NCI-H2196 treated with DMSO at 0.1 percent for 48 hours (cell line): ENCODE data around the gene SERTAD2.

ENCODE experiments used
- DNase-seq: peaks from one replicate; lab custom pipeline; 2025; ENCODE audit not compliant: unreplicated experiment; lab: John Stamatoyannopoulos, UW

The SERTAD2 gene

GRCh38 chr2:64629875-64630274 is 23.8 kb downstream of the SERTAD2 start:
- DNase-seq: no peak

- DNase-seq: no peak
These were observed 24.4 kb downstream of the SERTAD2 start for GRCh38 chr2:64629329-64629781.

DNA sequence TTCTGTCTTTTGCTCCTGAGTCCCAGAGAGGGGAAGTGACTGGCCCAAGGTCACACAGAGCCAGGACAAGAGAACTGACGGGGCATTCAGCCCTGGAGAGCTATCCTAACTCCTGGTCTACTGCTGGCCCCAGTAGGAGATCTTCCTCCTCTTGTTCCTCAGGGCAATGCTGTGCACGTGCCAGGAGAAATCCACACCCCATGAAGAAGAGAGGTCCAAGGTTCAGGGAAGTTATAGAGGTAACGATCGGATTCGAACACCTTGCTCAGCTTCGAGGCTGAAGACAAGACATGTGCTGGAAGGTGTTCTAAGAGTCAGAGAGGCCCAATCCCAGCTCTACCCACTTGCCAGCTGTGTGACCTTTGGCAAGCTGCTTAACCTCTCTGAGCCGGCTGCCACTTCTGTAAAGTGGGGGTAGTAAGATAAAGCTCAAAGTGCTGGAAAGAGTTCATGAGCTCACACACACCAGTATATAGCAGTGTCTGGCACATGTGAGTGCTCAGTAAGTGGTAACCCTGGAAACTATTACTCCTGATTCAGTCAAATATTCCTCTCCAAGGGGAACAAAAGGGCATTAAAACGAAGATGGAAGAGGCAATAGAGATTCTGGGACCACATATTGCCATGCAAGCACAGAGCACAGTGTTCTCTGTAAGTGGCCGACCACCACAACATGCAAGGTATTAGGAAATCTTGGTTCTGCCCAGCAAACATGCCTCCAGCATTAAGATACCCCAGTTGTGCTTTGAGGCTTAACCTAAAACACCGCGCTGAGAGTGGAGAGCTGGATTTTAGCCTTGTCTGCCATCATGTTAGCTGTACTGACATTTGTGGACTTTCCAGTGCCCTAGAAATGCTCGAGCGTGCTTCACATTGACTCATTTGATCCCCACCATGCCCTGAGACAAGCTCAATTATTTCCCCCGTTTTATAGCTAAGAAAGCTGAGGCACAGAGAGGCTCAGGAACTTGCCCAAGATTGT is 25.6 kb downstream of the SERTAD2 start:
- DNase-seq: no peak

DNA sequence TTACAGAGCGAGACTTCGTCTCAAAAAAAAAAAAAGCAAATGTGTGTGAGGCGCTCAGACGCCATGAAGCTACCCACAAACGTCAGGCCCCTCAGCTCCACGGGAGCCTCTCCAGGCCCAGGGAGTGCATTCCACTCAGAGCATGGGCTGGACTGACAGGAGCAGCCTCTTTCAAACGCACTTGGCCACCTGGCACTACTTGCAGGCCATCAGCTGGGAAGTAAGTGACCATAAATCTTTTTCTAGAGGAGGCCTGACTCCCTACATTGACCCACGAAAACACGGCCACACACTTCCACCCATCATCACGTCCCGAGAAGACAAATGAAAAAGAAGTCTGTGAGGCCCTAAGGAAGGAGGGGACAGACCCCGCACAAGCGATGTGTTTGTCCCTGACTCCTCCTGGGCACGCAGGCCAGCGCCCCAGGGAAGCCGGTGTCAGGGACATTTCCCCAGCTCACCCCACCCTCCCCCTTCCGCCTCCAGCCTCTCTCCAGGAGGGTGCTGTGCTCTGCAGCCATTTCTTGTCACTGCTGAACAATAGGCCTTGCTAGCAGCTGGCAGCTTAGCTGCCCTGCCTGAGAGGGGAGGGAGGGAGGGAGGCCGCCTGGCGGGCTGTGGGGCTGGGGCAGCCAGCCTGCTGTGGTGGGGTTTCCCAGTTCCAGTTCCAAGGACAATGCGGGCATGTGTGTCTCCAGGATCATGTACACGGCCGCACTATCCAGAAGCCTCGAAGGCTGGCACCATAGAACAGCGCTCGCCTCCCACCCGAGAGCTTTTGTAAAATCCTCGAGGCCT is 26.6 kb downstream of the SERTAD2 start:
- DNase-seq: no peak

DNA sequence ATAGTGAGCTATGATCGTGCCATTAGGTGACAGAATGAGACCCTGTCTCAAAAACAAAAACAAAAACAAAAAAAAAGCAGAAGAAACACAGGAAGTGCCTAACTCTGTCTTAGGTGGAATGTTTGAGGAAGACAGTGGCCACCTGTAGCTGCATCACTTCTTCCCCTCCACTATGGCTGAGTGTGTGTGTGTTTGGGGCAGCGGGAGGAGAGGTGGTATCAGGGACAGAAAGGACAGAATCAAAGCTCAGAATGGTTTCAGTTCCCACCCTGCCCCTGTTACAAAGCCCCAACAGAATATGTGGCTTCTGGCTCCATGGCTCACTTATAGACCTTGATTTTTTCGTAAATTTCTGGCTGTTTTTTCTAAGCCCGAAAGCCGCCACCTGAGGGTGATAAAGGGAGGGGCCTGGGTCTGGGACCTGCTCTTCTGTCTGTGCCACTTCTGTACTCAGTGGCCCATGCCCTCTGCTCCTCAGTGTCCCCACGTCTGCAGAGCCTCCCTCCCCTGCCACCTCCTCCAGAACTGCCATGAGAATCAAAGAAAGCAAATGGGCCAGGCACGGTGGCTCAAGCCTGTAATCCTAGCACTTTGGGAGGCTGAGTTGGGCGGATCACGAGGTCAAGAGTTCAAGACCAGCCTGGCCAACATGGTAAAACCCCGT is 27.4 kb downstream of the SERTAD2 start:
- DNase-seq: no peak

DNA sequence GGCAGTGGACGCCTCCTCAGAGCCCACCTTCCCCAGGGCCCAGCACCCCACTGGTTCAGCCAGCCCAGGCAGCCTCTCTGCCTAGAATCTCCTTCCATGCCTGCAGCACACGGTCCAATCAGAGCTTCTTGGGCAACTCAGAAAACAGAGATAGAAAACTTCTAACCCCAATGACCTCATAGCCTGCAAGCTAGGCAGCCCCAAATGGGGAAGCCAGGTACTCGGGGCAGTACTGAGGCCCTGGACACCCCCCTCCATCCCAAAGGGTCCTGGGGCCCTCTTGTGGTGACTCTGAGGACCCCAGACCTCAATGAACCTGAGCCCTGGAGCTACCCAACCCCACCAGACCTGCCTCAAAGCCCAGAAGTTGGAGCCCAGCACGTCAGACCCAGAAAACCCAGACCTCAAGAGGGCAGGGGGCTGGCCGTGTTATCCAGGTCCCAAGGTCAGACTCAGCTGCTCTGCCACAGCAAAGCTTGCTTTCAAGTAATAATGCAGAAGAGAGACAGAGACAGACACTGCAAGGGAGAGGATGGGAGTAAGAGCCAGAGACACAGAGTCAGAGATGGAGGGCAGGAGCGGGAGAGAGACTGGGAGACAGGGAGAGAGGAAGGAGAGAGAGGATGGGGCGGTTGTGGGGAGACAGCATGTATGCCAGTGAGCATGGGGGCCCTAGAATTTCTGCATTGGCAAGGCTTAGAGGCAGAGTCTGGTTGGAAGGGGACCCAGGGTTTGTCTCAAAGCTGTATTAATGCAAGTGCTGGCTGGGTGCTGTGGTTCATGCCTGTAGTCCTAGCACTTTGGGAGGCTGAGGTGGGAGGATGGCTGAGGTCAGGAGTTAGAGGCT is 28.2 kb downstream of the SERTAD2 start:
- no peak for DNase-seq

DNA sequence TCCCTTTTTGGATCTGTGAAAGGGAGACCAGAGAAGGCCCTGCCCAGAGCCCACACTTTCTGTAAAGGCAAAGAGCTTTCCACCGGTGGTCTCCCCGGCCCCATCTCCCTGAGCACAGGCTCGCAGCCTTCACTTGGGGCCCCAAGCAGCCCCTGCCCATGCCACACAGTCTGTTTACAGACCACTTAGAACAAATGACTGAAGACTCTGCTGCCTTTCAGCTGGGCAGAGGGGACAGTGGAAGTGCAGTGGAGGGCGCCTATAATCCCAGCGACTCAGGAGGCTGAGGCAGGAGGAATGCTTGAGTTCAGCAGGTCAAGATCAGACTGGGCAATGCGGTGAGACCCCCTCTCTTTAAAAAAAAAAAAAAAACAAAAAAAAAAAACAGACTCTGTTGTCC is 28.9 kb downstream of the SERTAD2 start:
- DNase-seq: no peak

DNA sequence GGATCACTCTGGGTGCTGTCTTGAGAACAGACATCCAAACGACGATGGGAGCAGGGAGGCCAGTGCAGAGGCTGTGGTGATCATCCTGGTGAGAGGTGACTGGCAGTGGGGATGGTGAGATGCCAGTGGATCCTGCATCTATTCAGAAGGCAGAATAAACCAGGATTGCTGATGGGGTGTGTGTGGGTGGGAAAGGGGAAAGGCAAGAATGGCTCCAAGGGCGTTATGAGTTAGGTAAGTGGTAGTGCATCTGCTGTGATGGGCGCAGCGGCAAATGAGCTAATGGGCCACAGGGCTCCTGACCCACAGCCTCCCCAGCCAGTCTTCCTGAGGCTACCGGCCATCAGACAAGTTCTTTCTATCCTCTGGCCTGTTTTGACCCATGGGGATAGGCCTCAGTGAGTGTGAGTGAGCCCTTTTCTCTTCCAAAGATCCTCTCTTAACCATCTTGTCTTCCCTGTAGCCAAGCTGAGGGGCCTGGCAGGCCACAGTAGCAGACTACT is 29.6 kb downstream of the SERTAD2 start:
- DNase-seq: no peak

DNA sequence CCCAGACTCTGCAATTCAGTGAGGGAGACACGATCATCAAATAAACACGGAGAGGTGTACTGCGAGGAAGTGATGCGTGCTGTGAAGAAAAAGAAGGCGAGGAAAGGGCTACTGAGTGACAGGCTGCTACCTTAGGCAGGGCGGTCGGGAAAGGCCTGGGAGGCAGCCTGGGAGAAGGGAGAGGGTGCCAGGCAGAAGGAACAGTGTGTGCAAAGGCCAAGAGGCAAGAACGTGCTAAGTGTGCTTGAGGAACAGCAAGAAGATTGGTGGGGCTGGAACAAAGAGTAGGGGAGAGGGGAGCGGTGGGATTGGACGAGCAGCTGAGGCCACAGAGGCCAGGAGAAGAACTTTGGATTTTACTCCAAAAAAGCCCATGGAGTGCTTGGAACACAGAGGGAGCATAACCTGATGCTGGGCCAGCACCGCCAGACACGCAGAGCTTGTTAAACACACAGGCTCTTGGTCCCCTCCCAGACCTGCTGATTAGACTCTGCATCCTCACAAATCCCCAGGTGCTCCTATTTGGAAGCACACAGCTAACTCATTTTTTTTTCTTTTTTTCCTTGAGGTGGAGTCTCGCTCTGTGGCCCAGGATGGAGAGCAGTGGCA is 30.4 kb downstream of the SERTAD2 start:
- DNase-seq: no peak

DNA sequence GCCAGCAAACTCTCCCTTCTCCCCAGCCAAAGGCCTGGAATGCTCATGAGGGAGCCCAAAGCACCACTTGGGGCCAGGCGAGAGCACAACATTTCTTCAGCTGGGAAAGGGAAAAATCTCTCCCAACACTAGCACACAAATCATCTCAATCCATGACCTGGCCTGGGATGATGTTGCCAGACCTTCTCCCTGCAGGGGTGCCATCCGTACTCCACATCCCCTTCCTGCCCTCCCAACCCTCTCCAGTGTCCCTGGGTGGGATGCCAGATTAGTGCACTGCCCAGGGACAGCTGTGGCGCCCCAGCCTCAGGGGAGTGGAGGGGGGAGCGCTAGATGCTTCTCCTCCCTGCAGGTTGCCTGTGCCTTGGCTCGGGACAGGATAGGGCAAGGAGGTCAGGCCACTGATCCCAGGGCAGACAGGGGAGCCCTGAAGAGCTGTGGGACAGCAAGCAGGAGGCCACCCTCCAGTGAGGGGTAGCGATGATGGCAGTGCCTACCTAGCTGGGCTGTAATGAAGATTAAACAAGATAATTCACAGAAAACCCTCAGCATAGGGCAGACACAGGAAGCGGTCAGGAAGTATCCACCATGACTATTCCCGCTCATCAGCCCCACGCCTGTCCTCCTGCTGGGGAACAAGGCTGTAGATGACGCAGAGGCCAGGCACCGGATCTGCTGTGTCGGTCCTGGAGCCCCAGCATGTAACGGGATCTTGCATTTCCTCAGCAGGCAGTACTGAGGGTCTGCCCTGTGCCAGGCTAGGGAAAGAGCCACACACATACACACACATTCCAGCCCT is 31.1 kb downstream of the SERTAD2 start:
- DNase-seq: no peak

GRCh38 chr2:64620661-64621060 is 33.1 kb downstream of the SERTAD2 start:
- no peak for DNase-seq

- DNase-seq: no peak
These were observed 36.0 kb downstream of the SERTAD2 start for GRCh38 chr2:64617631-64618151.

- DNase-seq: no peak
These were observed 37.7 kb downstream of the SERTAD2 start for GRCh38 chr2:64615844-64616536.

DNA sequence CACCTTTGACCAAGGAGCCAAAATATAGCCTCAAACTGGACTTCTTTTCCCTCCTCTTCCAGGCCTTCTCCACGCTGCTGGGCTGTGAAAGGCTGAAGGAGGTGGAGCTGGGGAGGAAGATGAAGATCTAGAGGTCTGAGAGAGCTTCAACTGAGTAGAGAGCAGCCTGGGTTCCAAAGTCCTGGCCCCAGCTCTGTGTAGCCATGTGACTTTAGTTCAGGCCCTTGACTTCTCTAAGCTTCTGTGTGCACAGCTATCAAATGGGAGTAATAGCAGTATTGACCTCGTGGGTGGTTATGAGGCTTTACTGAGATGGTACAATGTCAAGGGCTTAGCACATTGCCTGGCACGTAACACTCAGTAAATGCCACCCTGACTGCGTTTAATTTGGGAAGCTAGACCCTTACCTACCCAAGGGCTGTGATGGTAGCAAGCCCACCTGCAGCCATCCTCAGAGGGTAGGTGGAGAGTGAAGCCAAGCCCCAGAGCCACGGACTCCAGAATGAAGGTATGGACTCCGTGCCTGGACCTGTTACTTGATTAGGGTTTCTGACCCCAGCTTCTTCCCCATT is 38.4 kb downstream of the SERTAD2 start:
- DNase-seq: no peak

DNA sequence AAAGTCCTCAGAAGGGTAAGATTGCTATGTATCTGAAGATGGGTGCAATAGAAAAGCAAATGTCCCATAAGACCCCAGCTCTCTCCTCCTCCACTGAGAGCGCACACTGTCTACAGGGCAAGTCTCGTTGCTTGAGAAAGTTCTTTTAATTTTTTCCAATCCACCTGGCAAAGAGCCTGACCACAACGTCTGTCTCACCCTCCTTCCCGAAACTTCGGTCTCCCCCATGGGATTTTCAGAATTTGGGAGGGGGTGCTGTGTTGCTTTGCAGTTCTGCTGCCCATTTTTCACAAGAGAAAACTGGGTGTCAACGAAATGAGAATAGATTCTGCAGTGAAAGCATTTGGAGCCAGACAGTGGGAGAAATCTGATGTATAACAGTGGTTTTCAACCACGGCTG is 40.4 kb downstream of the SERTAD2 start:
- DNase-seq: no peak

- DNase-seq: no peak
These were observed 41.0 kb downstream of the SERTAD2 start for GRCh38 chr2:64612575-64613195.

DNA sequence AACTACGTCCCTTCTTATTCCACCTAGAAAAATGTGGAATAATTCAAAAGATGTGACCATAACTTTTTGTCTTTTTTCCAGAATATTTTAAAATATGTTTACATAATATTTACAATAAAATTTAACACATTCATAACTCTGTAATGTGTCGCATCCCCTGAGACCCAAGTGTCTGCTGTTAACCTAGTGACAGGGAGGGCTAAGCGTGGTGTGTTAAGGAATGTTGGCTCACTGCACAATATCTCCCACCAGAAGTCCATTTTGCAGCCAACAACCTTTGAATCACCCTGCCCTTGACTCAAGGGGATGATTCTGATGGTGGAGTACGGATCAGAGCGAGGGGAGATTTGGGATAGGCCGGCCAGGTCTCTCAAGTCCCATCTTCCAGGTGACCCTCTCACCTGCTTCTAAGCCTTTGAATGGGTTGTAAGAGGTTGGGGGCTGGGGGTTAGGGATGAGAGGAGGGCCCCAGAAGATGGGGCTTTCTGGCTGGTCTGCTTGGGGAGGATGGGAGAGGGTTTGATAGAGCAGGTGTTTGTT is 43.3 kb downstream of the SERTAD2 start:
- no peak for DNase-seq
